ENCODE measurements around the gene CCDC191. TPM values are rescaled to one million over a fixed set of nuclear protein-coding genes. Genes with fewer than 3 reads are reported as not detected.

The CCDC191 gene
- total and polyA plus RNA-seq, 8 donors: 2.8 to 8.7 (median 4.4) TPM

- H3K27me3 ChIP-seq: no peaks in the 10 kb centered on the region
- DNase-seq: no peak
- H3K36me3 ChIP-seq: peaks cover 0 to 8% (median 8%) of the 10 kb centered on the region in 3 donors
- no peak overlapping the region for H3K27ac ChIP-seq
- no peak for ATAC-seq
- WGBS, 2 donors: 94 to 95% methylated on average over 2 of the region's 2 CpGs
- intact Hi-C loops (cut with DNase I): no loop called here
- no peaks in the 10 kb centered on the region for H3K9me3 ChIP-seq
- no peaks in the 10 kb centered on the region for H3K4me1 ChIP-seq
- TF ChIP-seq CTCF (IDR thresholded peaks at IDR 0.05): no peak
- FAIRE-seq: no peak
- H3K4me3 ChIP-seq: no peak overlapping the region
These were observed 30.0 kb upstream of the CCDC191 start for GRCh38 chr3:114086356-114086755.

- intact Hi-C loops (cut with DNase I): no loop called here
- TF ChIP-seq CTCF (IDR thresholded peaks at IDR 0.05): no peak
- peaks cover 0 to 16% (median 12%) of the 10 kb centered on the region in 3 donors for H3K36me3 ChIP-seq
- no peaks in the 10 kb centered on the region for H3K27me3 ChIP-seq
- no peak overlapping the region for H3K4me3 ChIP-seq
- H3K9me3 ChIP-seq: no peaks in the 10 kb centered on the region
- DNase-seq (no peak), FAIRE-seq (no peak), ATAC-seq (no peak)
- no peak overlapping the region for H3K27ac ChIP-seq
- WGBS, 2 donors: 96 to 100% methylated on average over 2 of the region's 2 CpGs
- H3K4me1 ChIP-seq: no peaks in the 10 kb centered on the region
These were observed 26.8 kb upstream of the CCDC191 start for GRCh38 chr3:114083112-114083511.

GRCh38 chr3:114081037-114081436 is 24.7 kb upstream of the CCDC191 start:
- H3K27ac ChIP-seq: no peak overlapping the region
- intact Hi-C loops (cut with DNase I): no loop called here
- H3K27me3 ChIP-seq: no peaks in the 10 kb centered on the region
- no peaks in the 10 kb centered on the region for H3K4me1 ChIP-seq
- H3K4me3 ChIP-seq: no peak overlapping the region
- FAIRE-seq (no peak), DNase-seq (no peak), ATAC-seq (no peak)
- no peaks in the 10 kb centered on the region for H3K9me3 ChIP-seq
- TF ChIP-seq CTCF (IDR thresholded peaks at IDR 0.05): no peak
- H3K36me3 ChIP-seq: peaks cover 0 to 31% (median 17%) of the 10 kb centered on the region in 3 donors

DNA sequence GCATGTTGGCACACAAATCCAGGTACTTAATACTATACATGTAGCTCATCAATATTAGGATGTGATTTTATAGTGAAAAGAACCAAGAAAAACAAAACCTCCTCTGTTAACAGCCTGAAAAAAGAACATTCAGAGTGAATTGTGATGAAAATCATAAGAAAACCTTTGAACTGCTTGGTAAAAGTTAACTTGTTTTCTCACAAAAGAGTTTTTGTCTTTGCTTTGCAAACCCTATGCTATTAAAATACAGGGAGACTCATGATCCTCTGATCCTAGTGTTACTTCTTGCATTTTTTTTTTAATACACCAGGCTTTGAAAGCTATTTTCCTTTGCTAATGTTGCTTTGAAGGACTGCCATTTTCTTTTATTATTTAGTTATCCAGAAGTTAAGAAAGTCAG is 23.9 kb upstream of the CCDC191 start:
- DNase-seq: no peak
- no peak for ATAC-seq
- no peak overlapping the region for H3K4me3 ChIP-seq
- H3K4me1 ChIP-seq: no peaks in the 10 kb centered on the region
- no peaks in the 10 kb centered on the region for H3K9me3 ChIP-seq
- H3K36me3 ChIP-seq: peaks cover 0 to 36% (median 18%) of the 10 kb centered on the region in 3 donors
- peak overlapping the region in 1 of 4 donors; percentile 8 for H3K27ac ChIP-seq
- no peak for TF ChIP-seq CTCF (IDR thresholded peaks at IDR 0.05)
- no peak for FAIRE-seq
- H3K27me3 ChIP-seq: no peaks in the 10 kb centered on the region
- intact Hi-C loops (cut with DNase I): no loop called here

- H3K9me3 ChIP-seq: no peaks in the 10 kb centered on the region
- no peaks in the 10 kb centered on the region for H3K27me3 ChIP-seq
- H3K27ac ChIP-seq: peak overlapping the region in 1 of 4 donors; percentile 8
- no peak for TF ChIP-seq CTCF (IDR thresholded peaks at IDR 0.05)
- peaks cover 0 to 38% (median 18%) of the 10 kb centered on the region in 3 donors for H3K36me3 ChIP-seq
- H3K4me3 ChIP-seq: no peak overlapping the region
- intact Hi-C loops (cut with DNase I): no loop called here
- 53 to 61% methylated on average over 5 of the region's 5 CpGs for WGBS, 2 donors
- FAIRE-seq (no peak), DNase-seq (no peak), ATAC-seq (no peak)
- no peaks in the 10 kb centered on the region for H3K4me1 ChIP-seq
These were observed 23.4 kb upstream of the CCDC191 start for GRCh38 chr3:114079761-114080160.

Measured in pancreas (tissue), 10 donors.